Esophagus squamous epithelium (tissue), 4 donors: ENCODE results near the gene CORO2A.

Experiments
- CTCF ChIP-seq, 6 experiments: fragments of 450-650 bp in 4 of 6; fragments of 200-600 bp in 2 of 6; sonication (generic) in 2 of 6; IDR thresholded peaks; one replicate each; pipeline ENCODE4 v1.5.1; 2016 to 2019; ENCODE audit warnings: antibody characterized with exemption in 6 of 6, mild to moderate bottlenecking in 4 of 6, moderate library complexity in 4 of 6
- POLR2A ChIP-seq, 4 donors: fragments of 450-650 bp; IDR thresholded peaks; one replicate each; pipeline ENCODE4 v1.6.1; 2017; ENCODE audit warnings: antibody characterized with exemption in 4 of 4, mild to moderate bottlenecking in 4 of 4, moderate library complexity in 3 of 4

GRCh38 chr9:98121058-98121457 is 71.4 kb downstream of the CORO2A start:
- TF ChIP-seq CTCF (IDR thresholded peaks at IDR 0.05) (peak in 4 of 6 experiments; percentile 31 to 52 (median 34)), POLR2A (IDR thresholded peaks at IDR 0.05) (no peak)
